ENCODE measurements around the gene ETFBKMT. TPM values are rescaled to one million over a fixed set of nuclear protein-coding genes. Genes with fewer than 3 reads are reported as not detected.

The ETFBKMT gene
- total RNA-seq, 1 experiment from 2014 or later, result 2.0 TPM

GRCh38 chr12:31710021-31710818, 50.7 kb downstream of the ETFBKMT start (continued):
- no peak for TF ChIP-seq ATF3 (CRISPR knock-in tag; conservative IDR thresholded peaks at IDR 0.05)
- no peak for TF ChIP-seq JUN (CRISPR knock-in tag; IDR thresholded peaks at IDR 0.05)
- TF ChIP-seq RELA (CRISPR knock-in tag; IDR thresholded peaks at IDR 0.05; ENCODE audit: borderline replicate concordance), result no peak
- no peak for TF ChIP-seq NR2C2 (CRISPR knock-in tag; IDR thresholded peaks at IDR 0.05)
- TF ChIP-seq SP1 (CRISPR knock-in tag; conservative IDR thresholded peaks at IDR 0.05), result no peak
- TF ChIP-seq FOXK1 (CRISPR knock-in tag; IDR thresholded peaks at IDR 0.05), result no peak
- no peak for TF ChIP-seq GRHL2 (CRISPR knock-in tag; IDR thresholded peaks at IDR 0.05; ENCODE audit: insufficient replicate concordance, severe bottlenecking)

- Mint-ChIP-seq H3K4me1 (peaks cover 4% of the 10 kb centered on the region; the same call in 1 of the 2 replicates), H3K27me3 (ENCODE audit: low read depth) (no peaks in the 10 kb centered on the region), H3K9me3 (peaks cover 36% of the 10 kb centered on the region), H3K4me3 (no peak overlapping the region), H3K36me3 (peaks cover 35% of the 10 kb centered on the region), H3K27ac (no peak overlapping the region)
- TF ChIP-seq E2F5 (CRISPR knock-in tag; IDR thresholded peaks at IDR 0.05) (no peak), ZMAT4 (CRISPR knock-in tag; IDR thresholded peaks at IDR 0.05) (no peak), GTF2I (CRISPR knock-in tag; conservative IDR thresholded peaks at IDR 0.05) (no peak), ZSCAN18 (CRISPR knock-in tag; IDR thresholded peaks at IDR 0.05) (no peak), KAT7 (CRISPR knock-in tag; IDR thresholded peaks at IDR 0.05; ENCODE audit: borderline replicate concordance) (no peak), NR2C2 (CRISPR knock-in tag; IDR thresholded peaks at IDR 0.05) (no peak), MYBL2 (CRISPR knock-in tag; IDR thresholded peaks at IDR 0.05) (no peak), ATF3 (CRISPR knock-in tag; conservative IDR thresholded peaks at IDR 0.05) (no peak), ZNF671 (CRISPR knock-in tag; IDR thresholded peaks at IDR 0.05) (no peak), CREM (CRISPR knock-in tag; IDR thresholded peaks at IDR 0.05) (no peak), HMGA2 (CRISPR knock-in tag; IDR thresholded peaks at IDR 0.05) (no peak), E2F1 (CRISPR knock-in tag; IDR thresholded peaks at IDR 0.05) (no peak), HMGXB4 (CRISPR knock-in tag; IDR thresholded peaks at IDR 0.05) (no peak), SP1 (CRISPR knock-in tag; conservative IDR thresholded peaks at IDR 0.05) (no peak), OVOL2 (CRISPR knock-in tag; IDR thresholded peaks at IDR 0.05; ENCODE audit: borderline replicate concordance) (no peak), USF2 (CRISPR knock-in tag; IDR thresholded peaks at IDR 0.05) (no peak)
- no peak for DNase-seq (ENCODE audit: low spot score)
- no peak for ATAC-seq
- POLR2A ChIA-PET, result no interaction called here
- CTCF ChIA-PET, result no interaction called here
Observed at GRCh38 chr12:31712877-31713276, 53.4 kb downstream of the ETFBKMT start.

Data from WTC11 (cell line).